GM18870 (cell line): ENCODE measurements around the gene GAS7.

Experiments used
- ATAC-seq: cut with Tn5 transposase; IDR thresholded peaks from one replicate; pipeline ENCODE4 v1.9.1; 2021; ENCODE audit warnings: moderate library complexity; ENCODE audit not compliant: unreplicated experiment

Gene GAS7

DNA sequence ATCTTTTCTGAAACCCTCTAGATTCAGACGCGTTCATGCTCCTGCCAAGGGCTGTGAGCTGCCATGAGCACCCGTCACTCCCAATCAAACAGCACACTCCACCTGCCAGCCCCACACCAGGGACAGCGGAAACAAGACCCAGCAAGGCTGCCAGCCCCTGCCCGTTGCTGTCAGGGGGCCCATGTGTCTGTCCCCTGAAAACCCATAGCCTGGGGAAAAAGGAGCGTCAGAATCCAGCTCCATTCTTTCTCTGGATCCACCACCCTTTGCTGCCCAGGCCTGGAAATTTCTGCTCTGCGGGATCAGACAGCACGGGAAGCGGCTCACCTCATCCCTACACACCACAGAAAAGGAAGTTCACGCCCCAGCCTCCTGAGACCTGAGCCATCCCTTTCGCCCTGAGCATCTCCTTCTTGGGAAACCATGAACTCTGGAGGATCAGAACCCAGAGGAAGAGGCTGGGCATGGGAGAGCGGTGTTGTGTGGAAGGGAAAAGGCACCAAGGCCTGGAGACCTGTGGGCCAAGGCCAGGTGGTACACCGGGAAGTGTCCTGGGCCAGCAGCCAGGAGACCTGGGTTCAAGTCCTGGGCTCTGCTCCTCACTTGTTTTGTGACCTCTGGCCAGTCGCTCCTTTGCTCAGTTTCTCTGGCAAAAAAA lies 241.8 kb downstream of the GAS7 start:
- ATAC-seq = no peak

DNA sequence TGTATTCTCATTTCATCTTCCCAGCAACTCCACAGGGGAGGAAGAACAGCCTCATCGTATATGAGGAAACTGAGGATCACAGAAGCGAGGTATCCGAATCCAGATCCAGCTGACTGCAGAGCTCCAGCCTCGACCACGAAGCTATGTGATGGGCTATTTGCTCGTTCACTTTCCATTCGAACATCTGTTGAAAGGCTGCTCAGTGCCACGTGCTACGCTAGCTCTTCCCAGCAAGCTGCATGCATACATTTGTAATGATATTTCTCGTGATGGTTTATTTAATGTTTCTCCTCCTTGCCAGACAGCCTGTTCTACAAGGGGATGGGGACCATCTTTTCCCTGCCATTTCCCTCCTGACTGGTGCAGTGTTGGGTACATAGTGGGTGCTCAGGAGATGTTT lies 244.9 kb downstream of the GAS7 start:
- ATAC-seq = no peak

DNA sequence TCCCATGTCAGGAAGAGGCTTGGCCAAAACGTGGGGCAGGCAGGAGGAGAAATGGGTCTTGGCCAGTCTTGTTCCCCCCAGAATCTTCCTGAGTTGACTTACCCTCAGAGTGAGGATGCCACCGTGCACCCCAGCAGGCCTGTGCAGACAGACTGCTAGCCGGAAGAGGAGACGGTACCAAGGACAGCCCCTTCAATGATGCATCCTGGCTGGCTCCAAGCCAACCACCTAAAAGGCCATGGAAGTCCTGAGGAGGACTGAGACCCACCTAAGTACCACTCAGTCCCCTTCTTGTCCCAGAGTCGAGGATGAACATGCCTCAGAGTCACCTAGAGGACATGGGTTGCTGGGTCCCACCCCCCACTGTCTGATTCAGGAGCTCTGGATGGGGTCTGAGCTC lies 246.6 kb downstream of the GAS7 start:
- no peak for ATAC-seq

DNA sequence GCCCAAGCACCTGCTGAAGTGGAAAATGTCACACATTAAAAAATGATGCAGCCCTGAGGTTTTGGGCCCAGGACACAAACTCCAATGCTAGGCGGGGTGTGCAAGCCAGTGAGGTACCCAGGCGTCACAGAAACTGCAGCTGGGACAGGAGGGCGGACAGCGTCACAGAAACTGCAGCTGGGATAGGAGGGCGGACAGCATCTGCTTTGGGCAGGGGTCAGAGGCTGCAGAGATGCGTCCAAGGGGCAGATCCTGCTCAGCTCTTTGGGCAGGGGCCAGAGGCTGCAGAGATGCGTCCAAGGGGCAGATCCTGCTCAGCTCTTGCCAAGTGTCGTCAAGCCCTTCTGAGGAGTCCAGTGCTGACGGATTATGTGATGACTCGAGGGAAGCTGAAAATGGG lies 249.5 kb downstream of the GAS7 start:
- ATAC-seq = no peak

DNA sequence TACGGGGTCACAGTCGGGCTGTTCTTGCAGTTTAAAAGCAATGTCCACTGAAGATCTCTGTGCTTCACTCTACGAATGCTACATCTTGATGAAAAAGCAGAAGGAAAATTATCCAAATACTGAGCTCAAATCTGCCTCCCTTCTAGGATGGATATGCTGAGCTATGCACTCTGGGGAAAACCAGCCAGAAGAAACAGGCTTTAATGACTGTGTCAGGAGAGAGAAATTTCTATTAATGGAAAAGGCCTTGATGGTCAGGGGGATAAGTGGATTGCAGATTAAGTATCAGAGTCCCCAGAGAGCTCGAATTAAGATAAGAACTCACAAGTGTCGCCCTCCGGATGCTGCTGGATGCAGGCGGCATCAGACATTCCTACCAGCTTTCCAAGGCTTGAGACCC lies 253.7 kb downstream of the GAS7 start:
- ATAC-seq = no peak

DNA sequence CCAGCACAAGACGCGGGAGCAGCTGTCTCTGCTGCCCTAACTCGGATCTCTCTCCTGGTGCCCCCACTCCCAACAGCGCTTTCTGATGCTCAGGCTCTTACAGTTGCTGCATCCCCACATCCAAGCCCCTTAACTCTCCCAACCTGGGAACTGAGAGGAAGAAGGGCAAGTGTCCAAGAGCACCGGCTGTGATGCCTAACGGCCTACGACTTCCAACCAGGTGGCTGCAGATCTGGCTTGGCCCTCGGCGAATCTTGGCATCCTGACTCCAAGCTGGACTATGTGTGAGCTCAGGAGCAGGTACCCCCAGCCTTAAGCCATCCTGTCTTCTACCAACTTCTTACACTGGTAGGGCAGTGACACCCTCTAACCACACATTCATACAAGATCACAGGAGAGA lies 255.1 kb downstream of the GAS7 start:
- no peak for ATAC-seq

DNA sequence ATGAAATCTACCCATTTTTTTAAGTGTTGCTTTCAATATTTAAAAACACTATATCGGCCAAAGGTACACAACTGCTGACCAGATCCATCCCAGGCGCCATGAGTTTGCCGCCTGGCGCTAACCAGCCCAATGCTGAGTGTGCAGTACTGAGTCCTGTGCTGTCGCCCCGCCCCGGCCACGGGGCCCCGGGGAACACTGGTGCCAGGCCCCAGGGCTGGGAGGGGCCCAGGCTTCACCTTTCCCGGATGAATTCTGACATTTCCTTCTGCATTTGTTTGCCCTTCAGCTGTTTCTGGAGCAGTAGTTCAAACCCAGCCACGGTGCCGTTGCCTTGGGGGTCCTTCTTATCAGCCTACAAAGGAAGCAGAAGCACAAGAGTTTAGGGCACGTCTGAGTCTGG lies 255.5 kb downstream of the GAS7 start:
- ATAC-seq = no peak

DNA sequence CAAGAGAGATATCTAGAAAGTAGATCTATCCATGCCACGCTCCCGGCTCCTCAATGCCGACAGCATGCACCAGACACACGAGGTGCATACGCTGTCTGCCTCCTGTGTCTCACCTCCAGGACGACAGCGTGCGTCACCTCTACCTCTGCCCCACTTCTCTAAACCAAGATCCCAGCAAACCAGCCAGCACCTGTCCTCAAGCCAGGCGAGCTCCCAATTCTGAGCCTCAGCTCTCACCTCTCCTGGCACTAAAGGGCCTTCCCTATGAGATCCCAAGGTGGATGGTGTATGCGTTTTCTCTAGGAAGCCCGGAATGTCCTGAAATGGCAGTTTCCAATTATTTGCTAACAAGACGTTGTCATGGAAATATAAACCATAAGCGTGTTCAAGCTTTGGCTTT lies 257.1 kb downstream of the GAS7 start:
- ATAC-seq = no peak

DNA sequence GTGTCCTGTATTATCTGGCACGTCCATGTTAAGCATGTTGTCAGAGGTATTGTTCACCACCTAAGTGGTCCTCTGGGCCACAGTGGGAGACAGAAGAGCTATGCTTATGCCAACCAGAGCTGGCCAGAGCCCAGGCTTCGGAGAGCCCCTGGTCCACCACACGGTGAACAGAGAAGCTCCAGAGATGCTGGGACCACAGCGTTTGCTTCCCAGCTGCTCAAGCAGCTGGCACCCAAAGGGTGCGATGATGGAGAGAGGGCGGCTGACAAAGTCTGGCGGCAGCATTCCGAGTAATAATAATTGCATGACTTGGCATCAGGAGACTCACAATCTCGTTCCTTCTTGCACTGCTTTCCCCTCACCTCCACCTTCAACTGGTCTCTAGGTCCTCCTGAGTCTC lies 257.6 kb downstream of the GAS7 start:
- no peak for ATAC-seq

DNA sequence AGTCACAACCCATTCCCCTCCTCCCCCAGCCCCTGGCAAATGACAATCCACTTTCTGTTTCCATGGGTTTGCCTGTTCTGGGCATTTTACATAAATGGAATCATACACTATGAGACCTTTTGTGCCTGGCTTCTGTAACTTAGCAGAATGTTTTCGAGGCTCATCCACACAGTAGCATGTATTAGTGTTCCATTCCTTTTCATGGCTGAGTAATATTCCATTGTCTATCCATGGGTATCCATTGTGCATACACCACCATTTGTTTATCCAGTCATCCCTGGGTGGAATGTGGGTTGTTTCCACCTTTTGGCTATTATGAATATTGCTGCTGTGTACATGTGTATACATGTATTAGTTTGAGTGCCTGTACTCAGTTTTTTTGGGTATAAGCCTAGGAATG lies 259.6 kb downstream of the GAS7 start:
- no peak for ATAC-seq

DNA sequence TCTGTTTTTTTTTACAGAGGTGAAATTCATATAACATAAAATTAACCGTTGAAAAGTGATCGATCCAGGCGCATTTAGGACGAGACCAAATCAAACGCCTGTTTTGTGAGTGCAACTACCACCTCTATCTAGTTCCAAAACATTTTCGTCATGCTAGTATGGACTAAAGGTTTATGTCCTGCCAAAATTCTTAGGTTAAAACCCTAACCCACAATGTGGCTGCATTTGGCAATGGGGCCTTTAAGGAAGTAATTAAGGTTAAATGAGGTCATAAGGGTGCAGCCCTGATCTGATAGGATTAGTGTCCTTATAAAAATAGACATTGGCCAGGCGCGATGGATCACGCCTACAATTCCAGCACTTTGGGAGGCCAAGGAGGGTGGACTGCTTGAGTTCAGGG lies 260.5 kb downstream of the GAS7 start:
- no peak for ATAC-seq

DNA sequence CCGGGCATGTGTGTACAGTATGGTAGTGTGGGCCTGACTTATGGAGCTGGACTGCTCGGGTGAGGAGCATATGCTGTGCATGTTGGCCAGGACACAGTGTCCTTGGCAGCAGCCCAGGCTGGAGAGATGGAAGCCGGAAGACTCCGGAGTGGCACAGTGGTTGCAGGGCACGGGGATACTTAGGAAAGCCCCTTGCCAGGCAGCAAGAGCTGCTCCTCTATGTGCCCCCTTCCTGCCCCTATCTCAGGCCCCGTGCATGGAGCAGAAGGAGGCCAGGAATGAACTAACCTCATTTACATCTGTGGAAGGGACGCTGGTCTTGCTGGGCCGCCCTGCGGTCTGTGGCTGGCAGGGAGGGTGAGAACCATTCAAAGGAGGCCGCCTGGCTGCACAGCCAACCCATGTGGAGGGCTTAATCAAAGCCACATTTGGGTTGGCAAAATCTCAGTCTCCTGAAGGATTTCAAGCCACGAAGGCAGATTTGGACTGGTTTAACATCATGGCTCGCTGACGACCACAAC lies 261.1 kb downstream of the GAS7 start:
- ATAC-seq = no peak

DNA sequence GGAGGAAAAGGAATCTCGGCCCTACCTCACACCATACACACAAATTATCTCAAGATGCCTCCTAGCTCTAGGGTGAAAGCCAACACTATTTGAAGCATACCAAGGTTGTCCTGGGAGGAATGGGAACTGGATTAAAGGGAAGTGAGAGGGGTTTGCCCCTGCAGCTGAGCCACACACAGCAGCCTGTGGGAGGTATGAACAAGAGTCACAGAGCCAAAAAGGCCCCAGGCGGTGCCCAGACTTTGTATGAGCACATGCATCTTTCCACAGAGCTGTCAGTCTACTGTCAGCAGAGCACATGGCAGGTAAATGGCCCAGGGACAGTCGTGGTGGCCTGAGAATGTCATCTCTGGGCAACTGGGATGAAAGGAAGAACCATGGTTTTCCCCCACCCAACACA lies 262.3 kb downstream of the GAS7 start:
- no peak for ATAC-seq

DNA sequence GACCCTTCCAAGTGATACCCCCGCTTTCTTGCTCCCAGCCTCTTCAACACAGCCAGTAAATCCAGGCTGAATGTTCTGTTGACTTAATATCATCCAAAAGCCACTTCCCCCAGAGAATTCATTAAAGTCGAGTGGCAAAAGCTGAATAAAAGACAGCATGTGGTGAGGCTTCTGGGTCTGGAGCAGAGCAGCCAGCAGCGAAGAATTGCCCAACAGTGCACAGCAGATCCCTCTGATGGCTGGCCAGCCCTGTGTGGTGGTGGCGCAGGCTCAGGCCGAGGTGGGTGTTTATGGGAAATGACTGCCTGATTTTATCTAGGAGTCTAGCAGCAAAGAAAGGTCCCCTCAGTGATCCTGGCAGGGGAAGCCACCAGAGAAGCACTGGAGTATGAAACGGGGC lies 263.0 kb downstream of the GAS7 start:
- ATAC-seq = no peak

DNA sequence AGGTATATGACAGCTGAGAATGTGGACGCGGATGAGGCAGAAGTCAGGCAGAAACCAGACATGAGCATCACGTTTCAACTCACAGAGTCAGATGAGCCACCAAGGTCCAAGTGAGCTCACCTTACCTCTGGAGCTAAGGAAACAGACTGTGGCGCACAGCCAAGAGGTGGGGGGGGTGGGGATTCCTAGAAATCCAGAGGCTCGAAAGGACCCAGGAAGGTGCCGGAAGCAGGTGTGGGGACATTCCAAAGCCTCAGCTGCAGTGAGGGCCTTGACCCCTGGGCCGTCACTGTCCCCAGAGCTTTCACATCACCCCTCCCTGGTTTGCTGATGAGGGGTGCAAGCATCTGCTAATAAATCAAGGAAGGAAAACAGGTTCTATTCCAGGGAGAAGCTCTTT lies 264.1 kb downstream of the GAS7 start:
- ATAC-seq = no peak

DNA sequence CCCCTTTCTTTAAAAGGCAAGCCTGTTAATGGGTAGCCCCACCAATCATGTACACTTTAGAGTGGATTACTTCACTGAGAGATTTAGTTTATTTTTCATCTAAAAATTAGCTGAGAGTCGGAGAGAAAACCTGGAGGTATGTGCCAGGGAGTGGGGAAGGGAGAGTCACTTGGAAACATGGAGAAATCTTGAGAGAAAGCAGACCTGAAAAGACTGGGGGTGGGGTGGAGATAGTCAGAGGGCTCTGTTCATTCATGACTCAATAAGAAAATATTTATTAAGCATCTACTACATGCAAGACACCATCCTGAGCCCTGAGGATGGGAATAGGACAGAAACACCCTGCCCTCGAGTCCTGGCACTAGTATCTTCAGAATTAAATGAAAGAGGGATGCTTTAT lies 265.9 kb downstream of the GAS7 start:
- no peak for ATAC-seq

DNA sequence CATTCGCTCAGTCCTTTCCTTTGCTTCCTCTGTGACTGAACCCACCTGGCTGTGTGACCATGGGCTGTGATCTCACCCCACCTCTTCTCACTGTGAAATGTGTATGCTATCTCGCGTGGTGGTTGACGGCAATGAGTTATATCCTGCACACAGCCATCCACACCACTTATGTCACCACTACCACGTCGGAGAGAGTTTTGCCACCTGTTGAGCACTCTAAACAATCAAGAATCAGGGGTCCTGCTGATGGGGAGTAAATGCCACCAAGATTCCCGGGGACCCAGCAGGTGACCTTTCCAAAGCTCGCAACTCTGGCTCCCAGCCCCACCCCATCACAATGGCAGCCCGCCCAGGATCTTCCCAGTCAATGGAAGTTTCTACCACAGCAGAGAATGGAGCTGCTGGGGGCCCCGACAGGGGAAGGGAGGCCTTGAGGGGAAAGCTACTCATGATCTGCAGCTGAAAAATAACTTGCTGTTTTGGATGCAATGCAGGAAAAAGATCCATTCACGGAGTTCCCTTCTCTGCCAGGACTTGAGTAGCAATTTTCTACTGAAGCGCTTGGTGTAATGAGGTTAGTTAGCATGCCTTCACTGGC lies 267.2 kb downstream of the GAS7 start:
- ATAC-seq = no peak

DNA sequence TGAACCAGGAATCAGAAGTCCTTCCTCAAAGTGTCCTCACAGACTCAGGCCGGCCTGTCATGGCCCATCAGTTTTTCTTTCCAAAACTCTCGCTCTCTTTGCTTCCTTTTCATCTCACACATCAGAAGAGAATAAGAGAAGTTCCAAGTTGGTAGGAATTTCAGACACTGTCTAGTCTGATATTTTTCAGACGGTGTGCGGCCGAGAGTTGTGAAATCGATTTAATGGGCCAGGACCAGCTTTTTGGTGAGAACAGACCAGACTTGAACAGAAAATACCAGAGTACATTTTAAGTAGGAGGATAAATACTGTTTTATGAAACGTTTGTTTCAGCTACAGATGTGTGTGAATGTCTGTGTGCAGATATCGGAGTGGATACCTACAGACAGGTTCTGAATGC lies 268.5 kb downstream of the GAS7 start:
- no peak for ATAC-seq

DNA sequence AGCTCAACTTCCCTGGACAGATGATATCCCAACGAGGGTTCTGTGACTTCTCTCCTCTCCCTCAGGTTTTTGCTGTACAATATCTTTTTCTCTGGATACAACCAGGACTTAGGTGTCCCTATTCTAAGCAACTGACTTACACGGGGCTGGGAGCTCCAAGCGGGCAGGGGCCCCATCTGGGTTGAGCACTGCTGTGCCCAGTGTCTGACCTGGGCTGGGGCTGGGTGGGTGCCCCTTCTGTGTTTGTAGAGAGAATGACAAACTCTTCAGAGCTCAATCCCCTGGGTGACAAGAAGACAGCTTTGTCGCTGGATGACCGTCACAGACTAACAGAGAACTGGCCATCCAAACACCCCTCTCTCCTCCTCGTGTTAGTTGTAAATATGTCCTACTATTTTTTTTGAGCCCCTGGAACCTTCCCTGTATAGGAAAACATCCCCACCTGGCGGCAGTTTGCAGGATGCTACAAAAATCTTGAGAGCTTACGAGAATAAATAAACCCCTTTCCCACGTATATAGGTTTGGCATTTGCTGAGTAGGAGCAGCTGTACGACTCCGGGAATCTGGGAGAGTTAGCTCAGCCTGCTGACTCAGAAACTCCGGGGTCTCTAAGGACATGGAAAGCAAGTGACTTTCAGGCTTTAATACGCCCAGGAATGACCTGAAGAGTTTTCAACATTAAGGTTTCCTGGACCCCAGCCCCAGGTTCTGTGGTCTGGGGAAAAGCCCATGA lies 269.6 kb downstream of the GAS7 start:
- no peak for ATAC-seq

DNA sequence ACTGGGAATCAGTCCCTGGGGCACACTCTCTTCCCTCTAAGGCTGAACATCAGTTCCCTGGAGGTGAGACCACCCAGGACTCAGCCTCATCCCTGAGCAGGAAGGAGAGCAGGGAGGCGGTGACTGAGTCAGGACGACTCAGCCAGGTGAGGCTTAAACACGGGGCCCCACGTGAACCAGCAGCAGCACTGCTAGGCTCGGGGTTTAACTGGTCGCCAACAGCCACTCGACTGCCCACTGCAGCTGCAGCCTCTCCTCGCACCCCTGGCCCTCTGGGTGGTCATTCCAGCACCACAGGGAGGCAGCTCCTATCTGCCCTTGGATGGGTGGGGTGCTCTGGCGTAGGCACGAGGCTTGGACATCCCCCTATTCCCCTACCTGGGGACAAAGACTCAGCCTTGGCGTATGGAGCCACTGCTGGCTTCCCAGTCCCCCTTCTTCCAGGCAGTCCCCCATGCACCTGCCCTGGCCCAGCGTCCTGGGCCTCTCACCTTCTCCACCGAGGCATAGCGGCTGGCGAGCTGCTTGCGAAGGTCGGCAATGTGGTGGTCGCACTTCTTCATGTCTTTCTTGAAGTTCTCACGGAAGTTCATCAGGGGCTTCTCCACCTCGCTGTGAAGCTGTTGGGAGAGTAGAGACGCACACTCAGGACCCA lies 272.1 kb downstream of the GAS7 start:
- ATAC-seq = no peak

DNA sequence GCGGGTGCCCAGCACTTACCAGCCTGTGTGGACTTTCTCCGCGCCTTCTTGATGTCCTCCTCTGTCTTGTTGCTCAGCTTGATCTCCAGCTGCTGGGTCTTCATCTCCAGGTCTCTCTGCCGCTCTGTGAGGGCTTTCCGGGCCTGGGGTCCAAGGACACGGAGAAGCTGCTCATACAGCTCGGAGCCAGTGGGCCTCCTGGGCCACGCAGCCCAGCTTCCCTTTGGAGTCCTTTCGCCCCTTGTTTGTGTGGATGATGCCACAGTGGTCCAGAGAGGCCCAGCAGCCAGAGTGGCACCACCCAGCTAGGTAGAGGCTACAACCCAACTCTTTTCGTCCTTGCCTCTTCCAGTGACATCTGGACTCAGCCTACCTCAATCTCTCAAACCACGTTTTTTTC lies 272.9 kb downstream of the GAS7 start:
- no peak for ATAC-seq

DNA sequence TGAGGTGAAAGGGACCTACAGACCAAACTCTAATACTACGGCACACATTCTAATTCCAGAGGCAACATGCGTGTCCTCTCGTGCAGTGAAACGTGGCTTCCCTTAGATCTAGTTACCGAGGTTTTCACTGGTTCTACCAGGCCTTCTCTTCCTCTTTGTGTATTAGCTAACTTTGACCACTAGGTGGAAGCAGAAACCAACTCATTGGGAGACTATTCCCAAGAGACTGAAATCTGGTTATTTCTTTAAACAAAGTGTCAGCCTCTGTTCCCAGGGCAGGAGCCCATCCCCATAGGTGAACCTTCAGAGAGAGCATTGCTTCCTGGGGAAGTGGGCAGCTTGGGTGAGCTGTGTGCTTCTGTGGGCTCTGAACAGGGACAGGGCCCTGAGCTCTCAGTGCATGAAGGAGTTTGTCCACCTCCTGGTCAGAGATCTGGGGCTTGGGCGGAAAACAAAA lies 273.6 kb downstream of the GAS7 start:
- ATAC-seq = peak; percentile 67
